ENCODE data around the gene FAM110A. TPM values are rescaled to one million over a fixed set of nuclear protein-coding genes. Genes with fewer than 3 reads are reported as not detected.

The FAM110A gene
- total and polyA plus RNA-seq, 2 of the 8 experiments (the other 6 are each of a cell fraction or from before 2014, with no cell fraction given): 10.1 to 10.9 TPM

GRCh38 chr20:888057-888456 is 54.5 kb downstream of the FAM110A start (continued):
- no peak for TF ChIP-seq CBX5 (IDR thresholded peaks at IDR 0.05; ENCODE audit: low read depth, low read length)
- no peak for TF ChIP-seq EGR1 (IDR thresholded peaks at IDR 0.05; ENCODE audit: borderline replicate concordance, low read depth, low read length)
- TF ChIP-seq TCF12 (IDR thresholded peaks at IDR 0.05; ENCODE audit: low read depth, low read length): no peak
- TF ChIP-seq CTBP2 (IDR thresholded peaks at IDR 0.05; ENCODE audit: borderline replicate concordance, insufficient read depth, insufficient read length, low read length): no peak
- TF ChIP-seq, protein P1, sequence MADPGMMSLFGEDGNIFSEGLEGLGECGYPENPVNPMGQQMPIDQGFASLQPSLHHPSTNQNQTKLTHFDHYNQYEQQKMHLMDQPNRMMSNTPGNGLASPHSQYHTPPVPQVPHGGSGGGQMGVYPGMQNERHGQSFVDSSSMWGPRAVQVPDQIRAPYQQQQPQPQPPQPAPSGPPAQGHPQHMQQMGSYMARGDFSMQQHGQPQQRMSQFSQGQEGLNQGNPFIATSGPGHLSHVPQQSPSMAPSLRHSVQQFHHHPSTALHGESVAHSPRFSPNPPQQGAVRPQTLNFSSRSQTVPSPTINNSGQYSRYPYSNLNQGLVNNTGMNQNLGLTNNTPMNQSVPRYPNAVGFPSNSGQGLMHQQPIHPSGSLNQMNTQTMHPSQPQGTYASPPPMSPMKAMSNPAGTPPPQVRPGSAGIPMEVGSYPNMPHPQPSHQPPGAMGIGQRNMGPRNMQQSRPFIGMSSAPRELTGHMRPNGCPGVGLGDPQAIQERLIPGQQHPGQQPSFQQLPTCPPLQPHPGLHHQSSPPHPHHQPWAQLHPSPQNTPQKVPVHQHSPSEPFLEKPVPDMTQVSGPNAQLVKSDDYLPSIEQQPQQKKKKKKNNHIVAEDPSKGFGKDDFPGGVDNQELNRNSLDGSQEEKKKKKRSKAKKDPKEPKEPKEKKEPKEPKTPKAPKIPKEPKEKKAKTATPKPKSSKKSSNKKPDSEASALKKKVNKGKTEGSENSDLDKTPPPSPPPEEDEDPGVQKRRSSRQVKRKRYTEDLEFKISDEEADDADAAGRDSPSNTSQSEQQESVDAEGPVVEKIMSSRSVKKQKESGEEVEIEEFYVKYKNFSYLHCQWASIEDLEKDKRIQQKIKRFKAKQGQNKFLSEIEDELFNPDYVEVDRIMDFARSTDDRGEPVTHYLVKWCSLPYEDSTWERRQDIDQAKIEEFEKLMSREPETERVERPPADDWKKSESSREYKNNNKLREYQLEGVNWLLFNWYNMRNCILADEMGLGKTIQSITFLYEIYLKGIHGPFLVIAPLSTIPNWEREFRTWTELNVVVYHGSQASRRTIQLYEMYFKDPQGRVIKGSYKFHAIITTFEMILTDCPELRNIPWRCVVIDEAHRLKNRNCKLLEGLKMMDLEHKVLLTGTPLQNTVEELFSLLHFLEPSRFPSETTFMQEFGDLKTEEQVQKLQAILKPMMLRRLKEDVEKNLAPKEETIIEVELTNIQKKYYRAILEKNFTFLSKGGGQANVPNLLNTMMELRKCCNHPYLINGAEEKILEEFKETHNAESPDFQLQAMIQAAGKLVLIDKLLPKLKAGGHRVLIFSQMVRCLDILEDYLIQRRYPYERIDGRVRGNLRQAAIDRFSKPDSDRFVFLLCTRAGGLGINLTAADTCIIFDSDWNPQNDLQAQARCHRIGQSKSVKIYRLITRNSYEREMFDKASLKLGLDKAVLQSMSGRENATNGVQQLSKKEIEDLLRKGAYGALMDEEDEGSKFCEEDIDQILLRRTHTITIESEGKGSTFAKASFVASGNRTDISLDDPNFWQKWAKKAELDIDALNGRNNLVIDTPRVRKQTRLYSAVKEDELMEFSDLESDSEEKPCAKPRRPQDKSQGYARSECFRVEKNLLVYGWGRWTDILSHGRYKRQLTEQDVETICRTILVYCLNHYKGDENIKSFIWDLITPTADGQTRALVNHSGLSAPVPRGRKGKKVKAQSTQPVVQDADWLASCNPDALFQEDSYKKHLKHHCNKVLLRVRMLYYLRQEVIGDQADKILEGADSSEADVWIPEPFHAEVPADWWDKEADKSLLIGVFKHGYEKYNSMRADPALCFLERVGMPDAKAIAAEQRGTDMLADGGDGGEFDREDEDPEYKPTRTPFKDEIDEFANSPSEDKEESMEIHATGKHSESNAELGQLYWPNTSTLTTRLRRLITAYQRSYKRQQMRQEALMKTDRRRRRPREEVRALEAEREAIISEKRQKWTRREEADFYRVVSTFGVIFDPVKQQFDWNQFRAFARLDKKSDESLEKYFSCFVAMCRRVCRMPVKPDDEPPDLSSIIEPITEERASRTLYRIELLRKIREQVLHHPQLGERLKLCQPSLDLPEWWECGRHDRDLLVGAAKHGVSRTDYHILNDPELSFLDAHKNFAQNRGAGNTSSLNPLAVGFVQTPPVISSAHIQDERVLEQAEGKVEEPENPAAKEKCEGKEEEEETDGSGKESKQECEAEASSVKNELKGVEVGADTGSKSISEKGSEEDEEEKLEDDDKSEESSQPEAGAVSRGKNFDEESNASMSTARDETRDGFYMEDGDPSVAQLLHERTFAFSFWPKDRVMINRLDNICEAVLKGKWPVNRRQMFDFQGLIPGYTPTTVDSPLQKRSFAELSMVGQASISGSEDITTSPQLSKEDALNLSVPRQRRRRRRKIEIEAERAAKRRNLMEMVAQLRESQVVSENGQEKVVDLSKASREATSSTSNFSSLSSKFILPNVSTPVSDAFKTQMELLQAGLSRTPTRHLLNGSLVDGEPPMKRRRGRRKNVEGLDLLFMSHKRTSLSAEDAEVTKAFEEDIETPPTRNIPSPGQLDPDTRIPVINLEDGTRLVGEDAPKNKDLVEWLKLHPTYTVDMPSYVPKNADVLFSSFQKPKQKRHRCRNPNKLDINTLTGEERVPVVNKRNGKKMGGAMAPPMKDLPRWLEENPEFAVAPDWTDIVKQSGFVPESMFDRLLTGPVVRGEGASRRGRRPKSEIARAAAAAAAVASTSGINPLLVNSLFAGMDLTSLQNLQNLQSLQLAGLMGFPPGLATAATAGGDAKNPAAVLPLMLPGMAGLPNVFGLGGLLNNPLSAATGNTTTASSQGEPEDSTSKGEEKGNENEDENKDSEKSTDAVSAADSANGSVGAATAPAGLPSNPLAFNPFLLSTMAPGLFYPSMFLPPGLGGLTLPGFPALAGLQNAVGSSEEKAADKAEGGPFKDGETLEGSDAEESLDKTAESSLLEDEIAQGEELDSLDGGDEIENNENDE (IDR thresholded peaks at IDR 0.05; ENCODE audit: insufficient replicate concordance, low read length): no peak
- no peak for TF ChIP-seq RXRA (IDR thresholded peaks at IDR 0.05; ENCODE audit: insufficient read depth, low read depth, low read length)
